ENCODE data around the gene VANGL1.

The VANGL1 gene

GRCh38 chr1:115744646-115745275 is 103.0 kb downstream of the VANGL1 start:
- no peak overlapping the region for H3K4me3 ChIP-seq (ENCODE audit: low read depth, low read length)
- TF ChIP-seq, protein P1, sequence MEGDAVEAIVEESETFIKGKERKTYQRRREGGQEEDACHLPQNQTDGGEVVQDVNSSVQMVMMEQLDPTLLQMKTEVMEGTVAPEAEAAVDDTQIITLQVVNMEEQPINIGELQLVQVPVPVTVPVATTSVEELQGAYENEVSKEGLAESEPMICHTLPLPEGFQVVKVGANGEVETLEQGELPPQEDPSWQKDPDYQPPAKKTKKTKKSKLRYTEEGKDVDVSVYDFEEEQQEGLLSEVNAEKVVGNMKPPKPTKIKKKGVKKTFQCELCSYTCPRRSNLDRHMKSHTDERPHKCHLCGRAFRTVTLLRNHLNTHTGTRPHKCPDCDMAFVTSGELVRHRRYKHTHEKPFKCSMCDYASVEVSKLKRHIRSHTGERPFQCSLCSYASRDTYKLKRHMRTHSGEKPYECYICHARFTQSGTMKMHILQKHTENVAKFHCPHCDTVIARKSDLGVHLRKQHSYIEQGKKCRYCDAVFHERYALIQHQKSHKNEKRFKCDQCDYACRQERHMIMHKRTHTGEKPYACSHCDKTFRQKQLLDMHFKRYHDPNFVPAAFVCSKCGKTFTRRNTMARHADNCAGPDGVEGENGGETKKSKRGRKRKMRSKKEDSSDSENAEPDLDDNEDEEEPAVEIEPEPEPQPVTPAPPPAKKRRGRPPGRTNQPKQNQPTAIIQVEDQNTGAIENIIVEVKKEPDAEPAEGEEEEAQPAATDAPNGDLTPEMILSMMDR (IDR thresholded peaks at IDR 0.05; ENCODE audit: low read depth, low read length) = no peak

DNA sequence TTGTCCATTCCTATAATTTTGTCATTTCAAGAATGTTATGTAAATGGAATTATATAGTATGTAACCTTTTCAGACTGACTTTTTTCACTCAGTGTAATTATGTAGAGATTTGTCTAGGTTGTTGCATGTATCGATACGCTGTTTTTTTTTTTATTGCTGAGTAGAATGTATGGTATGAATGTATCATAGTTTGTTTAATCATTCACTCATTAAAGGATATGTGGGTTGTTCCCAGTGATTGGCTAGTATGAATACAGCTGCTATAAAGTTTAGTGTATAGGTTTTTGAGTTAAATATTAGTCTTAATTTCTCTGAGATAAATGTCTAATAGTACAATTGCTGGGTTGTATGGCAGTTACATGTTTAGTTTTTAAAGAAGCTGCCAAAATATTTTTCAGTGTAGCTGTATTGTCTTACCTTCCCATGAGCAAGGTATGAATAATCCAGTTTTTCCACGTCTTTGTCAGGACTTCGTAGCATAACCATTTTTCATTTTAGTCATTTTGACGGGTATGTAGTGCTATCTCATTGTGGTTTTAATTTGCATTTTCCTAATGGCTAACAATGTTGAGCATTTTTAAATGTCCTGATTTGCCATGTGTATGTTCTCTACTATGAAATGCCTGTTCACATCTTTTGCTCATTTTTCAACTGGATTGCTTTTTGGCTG is 104.4 kb downstream of the VANGL1 start:
- TF ChIP-seq, protein P1 (IDR thresholded peaks at IDR 0.05; ENCODE audit: low read depth, low read length) = no peak
- no peak overlapping the region for H3K4me3 ChIP-seq (ENCODE audit: low read depth, low read length)
